OCI-LY1 (cell line): ENCODE results near the gene SLC4A7.

Source experiments
- H2AFZ ChIP-seq: fragments of 200-600 bp; sonication (generic), shearing (Covaris generic); 2 replicates; pipeline ENCODE4 v1.6.0; 2014; ENCODE audit warnings: antibody characterized with exemption, mild to moderate bottlenecking, low read length
- H3F3A ChIP-seq: fragments of 200-600 bp; sonication (generic), shearing (Covaris generic); 2 replicates; pipeline ENCODE4 v1.6.0; 2014; ENCODE audit warnings: mild to moderate bottlenecking, antibody characterized with exemption, low read length, moderate library complexity; ENCODE audit not compliant: insufficient read depth
- H3K27ac ChIP-seq: fragments of 200-600 bp; sonication (generic); 2 replicates; pipeline ENCODE4 v1.5.1; 2014; ENCODE audit warnings: low read length, mixed run types, mild to moderate bottlenecking, low read depth; ENCODE audit not compliant: poor library complexity, severe bottlenecking
- H3K27me3 ChIP-seq: fragments of 200-600 bp; sonication (generic); 2 replicates; pipeline ENCODE4 v1.6.0; 2014; ENCODE audit warnings: antibody characterized with exemption, mild to moderate bottlenecking, low read length, moderate library complexity; ENCODE audit not compliant: insufficient read depth
- H3K36me3 ChIP-seq: fragments of 200-600 bp; sonication (generic); 2 replicates; pipeline ENCODE4 v1.6.1; 2014; ENCODE audit warnings: mild to moderate bottlenecking, antibody characterized with exemption, low read length, moderate library complexity, mixed read lengths; ENCODE audit not compliant: insufficient read depth
- H3K4me1 ChIP-seq: fragments of 200-600 bp; sonication (generic); 2 replicates; pipeline ENCODE4 v1.5.1; 2014; ENCODE audit warnings: mild to moderate bottlenecking, low read length, moderate library complexity; ENCODE audit not compliant: insufficient read depth, severe bottlenecking
- H3K4me2 ChIP-seq: fragments of 200-600 bp; sonication (generic), shearing (Covaris generic); 2 replicates; pipeline ENCODE4 v1.6.1; 2014; ENCODE audit warnings: low read length
- H3K4me3 ChIP-seq: fragments of 200-600 bp; sonication (generic); 2 replicates; pipeline ENCODE4 v1.5.1; 2014; ENCODE audit warnings: low read length, low read depth, mild to moderate bottlenecking, mixed read lengths; ENCODE audit not compliant: poor library complexity, severe bottlenecking
- H3K79me2 ChIP-seq: fragments of 200-600 bp; shearing (Covaris generic); 2 replicates; pipeline ENCODE4 v1.6.1; 2016; ENCODE audit warnings: mixed run types, low read length, mixed read lengths; ENCODE audit not compliant: insufficient read depth
- H3K9ac ChIP-seq: fragments of 200-600 bp; sonication (generic), shearing (Covaris generic); 2 replicates; pipeline ENCODE4 v1.6.1; 2014; ENCODE audit warnings: mild to moderate bottlenecking, low read length, mixed read lengths
- H3K9me2 ChIP-seq: fragments of 200-600 bp; sonication (generic), shearing (Covaris generic); 2 replicates; pipeline ENCODE4 v1.6.1; 2014; ENCODE audit warnings: low read depth, mild to moderate bottlenecking, low read length, mixed read lengths
- H3K9me3 ChIP-seq: fragments of 200-600 bp; shearing (Covaris generic); 2 replicates; pipeline ENCODE4 v1.6.1; 2014; ENCODE audit warnings: low read length, mixed read lengths
- H4K20me1 ChIP-seq: fragments of 200-600 bp; sonication (generic), shearing (Covaris generic); 2 replicates; pipeline ENCODE4 v1.6.0; 2016; ENCODE audit warnings: mild to moderate bottlenecking, low read length; ENCODE audit not compliant: insufficient read depth
- CTCF ChIP-seq: fragments of 200-600 bp; sonication (generic), shearing (Covaris generic); IDR thresholded peaks from 2 replicates; pipeline ENCODE4 v1.5.1; 2017; ENCODE audit warnings: mild to moderate bottlenecking, antibody characterized with exemption, low read length, moderate library complexity, mixed read lengths
- EZH2 ChIP-seq: fragments of 200-600 bp; sonication (generic), shearing (Covaris generic); IDR thresholded peaks from 2 replicates; pipeline ENCODE4 v1.8.0; 2017; ENCODE audit warnings: borderline replicate concordance, mixed run types, mild to moderate bottlenecking, antibody characterized with exemption, low read length, moderate library complexity, mixed read lengths

SLC4A7 gene

GRCh38 chr3:27454914-27455313, 29.3 kb downstream of the SLC4A7 start:
- no peak overlapping the region for H2AFZ ChIP-seq
- peaks cover 13% of the 10 kb centered on the region; the same call in 1 of the 2 replicates for H3K79me2 ChIP-seq
- no peaks in the 10 kb centered on the region for H3K9me2 ChIP-seq
- H3K27ac ChIP-seq: no peak overlapping the region
- H4K20me1 ChIP-seq: no peaks in the 10 kb centered on the region
- H3K27me3 ChIP-seq: no peaks in the 10 kb centered on the region
- no peaks in the 10 kb centered on the region for H3F3A ChIP-seq
- no peak overlapping the region for H3K4me3 ChIP-seq
- H3K36me3 ChIP-seq: no peaks in the 10 kb centered on the region; the same call in none of the 2 replicates
- H3K9me3 ChIP-seq: no peaks in the 10 kb centered on the region
- no peaks in the 10 kb centered on the region for H3K4me1 ChIP-seq
- no peak for TF ChIP-seq CTCF
- no peak for TF ChIP-seq EZH2
- no peak overlapping the region for H3K4me2 ChIP-seq
- H3K9ac ChIP-seq: no peak overlapping the region

- no peak overlapping the region for H3K27ac ChIP-seq
- TF ChIP-seq EZH2 (no peak), CTCF (no peak)
- H3K9ac ChIP-seq: no peak overlapping the region
- no peak overlapping the region for H3K4me3 ChIP-seq
- no peaks in the 10 kb centered on the region for H3F3A ChIP-seq
- no peaks in the 10 kb centered on the region for H3K9me2 ChIP-seq
- no peaks in the 10 kb centered on the region for H3K9me3 ChIP-seq
- H2AFZ ChIP-seq: no peak overlapping the region
- peaks cover 13% of the 10 kb centered on the region; the same call in 1 of the 2 replicates for H3K79me2 ChIP-seq
- H3K4me1 ChIP-seq: no peaks in the 10 kb centered on the region
- peaks cover 2% of the 10 kb centered on the region for H3K36me3 ChIP-seq
- no peaks in the 10 kb centered on the region for H3K27me3 ChIP-seq
- H4K20me1 ChIP-seq: no peaks in the 10 kb centered on the region
- H3K4me2 ChIP-seq: no peak overlapping the region
Observed at GRCh38 chr3:27454461-27454860, 29.7 kb downstream of the SLC4A7 start.

GRCh38 chr3:27452368-27453090, 31.7 kb downstream of the SLC4A7 start:
- Histone ChIP-seq H2AFZ (no peak overlapping the region), H3K4me1 (no peaks in the 10 kb centered on the region), H3K4me3 (no peak overlapping the region), H3K9ac (no peak overlapping the region), H3F3A (no peaks in the 10 kb centered on the region), H3K79me2 (peaks cover 8% of the 10 kb centered on the region; the same call in 1 of the 2 replicates), H3K9me3 (no peaks in the 10 kb centered on the region), H3K27me3 (no peaks in the 10 kb centered on the region), H3K36me3 (peaks cover 9% of the 10 kb centered on the region), H3K9me2 (no peaks in the 10 kb centered on the region), H3K4me2 (no peak overlapping the region), H3K27ac (no peak overlapping the region), H4K20me1 (no peaks in the 10 kb centered on the region)
- TF ChIP-seq EZH2 (no peak), CTCF (no peak)
